Skin epidermis (tissue), 12 donors: Measurements from ENCODE around the gene LCN9.

ENCODE experiments used
- H3K27ac ChIP-seq, 21 experiments: fragments of 200-600 bp; sonication (generic) in 11 of 21; one replicate each; pipeline ENCODE4 v1.5.0; 2020; ENCODE audit warnings: mild to moderate bottlenecking in 3 of 21, inconsistent platforms in 2 of 21, moderate library complexity in 2 of 21
- H3K4me3 ChIP-seq, 7 experiments: fragments of 200-600 bp; sonication (generic) in 2 of 7; one replicate each; pipeline ENCODE4 v1.5.0; 2020; ENCODE audit warnings: inconsistent platforms in 2 of 7, mild to moderate bottlenecking in 2 of 7, moderate library complexity in 1 of 7

LCN9 gene

DNA sequence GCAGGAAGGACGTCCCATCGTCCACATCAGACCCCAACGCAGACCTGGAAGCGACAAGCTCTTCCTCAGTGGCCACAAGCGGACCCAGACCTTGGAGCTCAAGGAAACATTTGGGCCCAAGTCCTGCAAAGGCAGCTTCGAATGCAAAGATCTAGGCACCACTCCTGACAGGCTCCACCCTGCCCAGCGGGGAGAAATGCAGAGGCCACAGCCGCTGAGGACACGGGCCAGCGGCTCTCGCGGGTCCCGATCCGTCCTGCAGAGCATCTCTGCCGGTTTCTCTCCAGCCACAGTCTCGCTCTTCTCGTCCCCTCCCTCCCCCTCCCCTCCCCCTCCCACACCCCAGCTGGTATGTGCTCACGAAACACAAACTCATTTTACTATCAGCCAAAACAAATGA lies 31.3 kb downstream of the LCN9 start:
- Histone ChIP-seq H3K27ac (no peak overlapping the region), H3K4me3 (no peak overlapping the region)

- no peak overlapping the region for H3K27ac ChIP-seq
- no peak overlapping the region for H3K4me3 ChIP-seq
Observed at GRCh38 chr9:135695036-135695435, 31.9 kb downstream of the LCN9 start.

- H3K27ac ChIP-seq: no peak overlapping the region
- no peak overlapping the region for H3K4me3 ChIP-seq
Observed at GRCh38 chr9:135695642-135696041, 32.5 kb downstream of the LCN9 start.

- Histone ChIP-seq H3K27ac (no peak overlapping the region), H3K4me3 (no peak overlapping the region)
Observed at GRCh38 chr9:135696446-135696845, 33.3 kb downstream of the LCN9 start.

DNA sequence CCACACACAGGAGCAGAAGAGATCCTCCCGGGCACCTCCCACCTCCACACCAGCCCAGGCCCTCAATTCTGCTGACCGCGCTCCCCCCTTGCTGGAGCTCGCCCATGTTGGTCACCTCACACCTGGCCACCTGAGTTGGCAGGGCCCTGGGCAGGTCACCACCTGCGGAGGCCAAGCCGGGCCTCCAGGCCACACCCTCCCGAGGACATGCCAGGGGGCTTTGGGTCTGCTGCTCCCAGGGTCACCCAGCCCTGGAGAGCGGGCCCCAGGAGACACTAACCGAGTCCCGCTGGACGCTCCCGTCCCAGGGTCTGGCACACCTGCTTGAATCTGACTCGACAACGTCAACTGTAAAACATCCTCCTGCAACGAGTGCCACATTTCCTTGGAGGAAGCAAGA lies 34.1 kb downstream of the LCN9 start:
- no peak overlapping the region for H3K27ac ChIP-seq
- no peak overlapping the region for H3K4me3 ChIP-seq

DNA sequence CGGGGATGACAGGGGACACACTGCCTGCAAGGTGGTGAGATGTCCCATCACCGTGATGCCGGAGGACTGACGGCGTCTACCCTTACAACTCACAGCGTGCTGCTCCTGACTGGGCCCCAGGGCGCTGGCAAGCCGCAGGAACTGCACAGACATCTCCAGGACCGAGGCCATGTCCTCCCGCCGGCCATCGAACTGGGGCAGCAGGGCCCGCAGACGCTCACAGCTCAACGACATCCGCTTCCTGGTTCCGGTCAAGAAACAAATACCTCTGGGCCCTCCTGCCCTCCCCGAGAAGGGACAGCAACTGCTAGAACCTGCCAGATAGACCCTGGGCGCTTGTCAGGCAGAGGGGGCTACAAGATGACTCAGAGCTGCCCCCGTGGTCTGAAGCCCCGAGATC lies 35.1 kb downstream of the LCN9 start:
- Histone ChIP-seq H3K27ac (no peak overlapping the region), H3K4me3 (no peak overlapping the region)

GRCh38 chr9:135698767-135699166 lies 35.7 kb downstream of the LCN9 start:
- Histone ChIP-seq H3K27ac (no peak overlapping the region), H3K4me3 (no peak overlapping the region)

DNA sequence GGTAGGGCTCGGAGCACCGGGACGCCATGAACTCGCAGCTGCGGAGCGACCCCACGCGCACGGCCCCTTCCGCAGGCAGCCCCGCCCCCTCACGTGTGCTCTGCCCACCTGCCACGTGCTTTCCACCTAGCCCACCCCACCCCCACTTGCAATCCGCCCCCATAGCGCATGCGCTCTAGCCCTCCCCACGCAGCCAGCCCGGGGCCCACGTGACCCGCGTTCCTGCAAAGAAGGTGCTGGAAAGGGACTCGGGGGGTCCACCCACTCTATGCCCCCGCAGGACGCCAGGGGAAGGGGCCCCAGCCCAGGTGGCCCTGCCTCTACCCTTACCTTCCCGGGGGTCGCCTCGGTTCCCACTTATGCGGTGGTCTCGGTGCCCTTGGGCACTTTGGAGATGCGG lies 36.3 kb downstream of the LCN9 start, which contains the start of gene SOHLH1:
TSS of gene SOHLH1 (minus strand) at position 42 of the 400 bp plus-strand sequence. CDS start at position 28, 14 bp downstream.
- no peak within 1 kb of the TSS for H3K27ac ChIP-seq
- no peak within 1 kb of the TSS for H3K4me3 ChIP-seq

DNA sequence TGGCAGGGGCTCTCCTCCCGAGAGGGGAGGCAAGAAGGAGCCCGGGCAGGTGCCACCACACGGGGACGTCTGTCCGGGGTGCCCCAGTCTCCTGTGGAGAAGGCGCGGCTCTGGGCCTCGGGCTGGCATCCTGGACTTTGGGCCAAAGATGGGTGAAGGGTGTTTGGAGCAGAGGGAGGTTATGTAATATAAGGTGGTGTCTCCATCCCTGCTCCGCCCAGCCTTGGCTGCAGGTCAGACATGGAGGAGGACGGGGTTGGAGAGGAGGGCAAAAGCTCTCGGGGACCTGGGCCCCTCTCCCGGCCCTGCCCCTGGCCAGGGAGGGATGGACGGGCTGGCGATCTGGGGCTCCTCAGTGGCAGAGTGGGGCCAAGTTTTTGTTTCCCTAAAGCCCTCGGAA lies 37.4 kb downstream of the LCN9 start:
- no peak overlapping the region for H3K27ac ChIP-seq
- no peak overlapping the region for H3K4me3 ChIP-seq

GRCh38 chr9:135701067-135701958 lies 38.2 kb downstream of the LCN9 start:
- no peak overlapping the region for H3K4me3 ChIP-seq
- no peak overlapping the region for H3K27ac ChIP-seq

DNA sequence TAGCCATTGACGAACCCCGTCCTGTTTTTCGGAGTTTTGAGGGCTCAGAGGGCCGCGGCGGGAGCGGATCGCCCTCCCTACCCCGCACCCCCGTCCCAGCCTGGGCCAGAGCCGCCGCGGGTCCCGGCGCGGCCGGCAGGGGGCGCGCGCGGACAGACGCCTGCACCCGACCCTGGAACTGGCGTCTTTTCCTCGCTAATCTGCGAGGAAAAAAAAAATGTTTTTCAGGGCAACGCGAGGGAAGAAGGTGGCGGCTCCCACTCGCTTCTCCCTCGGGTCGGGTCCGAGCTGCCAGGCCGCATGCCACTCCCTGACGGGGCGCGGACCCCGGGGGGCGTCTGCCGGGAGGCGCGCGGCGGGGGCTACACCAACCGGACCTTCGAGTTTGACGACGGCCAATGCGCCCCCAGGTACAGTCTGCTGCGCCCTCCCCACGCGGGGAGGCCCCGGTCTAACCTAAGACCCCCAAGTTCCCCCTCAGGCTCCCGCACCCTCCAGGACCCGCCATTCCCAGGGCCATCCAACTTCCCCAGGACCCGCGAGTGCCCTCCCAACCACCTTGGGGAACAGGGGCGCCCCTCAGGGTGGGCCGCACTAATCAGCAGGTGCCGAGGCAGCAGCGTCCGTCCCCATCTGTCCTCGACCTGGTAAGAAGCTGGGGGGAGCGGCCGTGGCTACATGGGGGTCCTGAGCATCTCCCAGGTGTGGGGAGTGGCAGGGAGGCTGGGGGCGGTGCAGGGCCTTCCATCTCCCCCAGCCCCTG lies 39.0 kb downstream of the LCN9 start, which contains the start of gene KCNT1:
TSS of gene KCNT1 (plus strand) at position 227 of the 763 bp plus-strand sequence. CDS start at position 301, 74 bp downstream.
- Histone ChIP-seq H3K27ac (no peak within 1 kb of the TSS), H3K4me3 (no peak within 1 kb of the TSS)

DNA sequence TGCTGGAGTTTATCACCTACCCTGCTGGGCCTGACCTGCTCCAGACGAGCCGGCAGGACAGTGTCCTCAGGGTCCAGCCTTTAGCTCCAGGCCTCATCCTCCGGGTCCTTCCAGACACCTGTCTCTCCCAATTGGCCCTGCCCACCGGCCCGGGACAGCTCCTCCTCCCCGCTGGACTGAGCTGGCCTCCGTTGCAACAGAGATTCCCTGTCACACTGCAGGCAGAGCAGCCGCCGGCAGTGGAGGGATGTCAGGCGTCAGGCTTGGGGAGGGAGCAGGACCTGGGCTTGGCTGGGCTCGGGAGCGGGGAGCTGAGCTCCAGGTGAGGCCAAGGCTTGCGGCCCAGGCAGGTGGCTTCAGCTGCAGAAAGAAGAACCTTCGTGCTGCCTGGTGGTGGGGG lies 40.6 kb downstream of the LCN9 start:
- H3K4me3 ChIP-seq: no peak overlapping the region
- H3K27ac ChIP-seq: no peak overlapping the region

GRCh38 chr9:135704483-135704882 lies 41.4 kb downstream of the LCN9 start:
- no peak overlapping the region for H3K27ac ChIP-seq

DNA sequence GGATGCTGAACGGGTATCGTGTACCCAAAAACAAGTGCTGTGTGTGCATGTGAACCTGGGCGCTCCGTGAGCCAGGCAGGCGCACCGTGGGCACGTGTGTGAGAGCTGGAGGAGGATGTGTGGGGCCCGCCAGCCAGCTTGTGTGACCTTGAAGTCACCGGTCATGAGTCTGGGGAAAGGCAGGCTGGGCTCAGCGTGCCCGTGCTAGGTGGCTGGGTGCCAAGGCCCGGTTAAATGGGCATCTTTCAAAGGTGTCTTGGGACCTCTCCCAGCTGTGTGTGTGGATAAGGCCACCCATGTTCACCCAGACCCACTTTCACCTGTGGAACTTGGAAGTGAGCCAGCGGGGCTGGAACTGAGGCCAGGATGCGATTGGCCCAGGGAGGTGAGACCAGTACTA lies 42.3 kb downstream of the LCN9 start:
- no peak overlapping the region for H3K27ac ChIP-seq
- H3K4me3 ChIP-seq: no peak overlapping the region

More at GRCh38 chr9:135704483-135704882, 41.4 kb downstream of the LCN9 start:
- H3K4me3 ChIP-seq: no peak overlapping the region

- Histone ChIP-seq H3K27ac (no peak overlapping the region), H3K4me3 (no peak overlapping the region)
Observed at GRCh38 chr9:135706288-135706687, 43.2 kb downstream of the LCN9 start.

DNA sequence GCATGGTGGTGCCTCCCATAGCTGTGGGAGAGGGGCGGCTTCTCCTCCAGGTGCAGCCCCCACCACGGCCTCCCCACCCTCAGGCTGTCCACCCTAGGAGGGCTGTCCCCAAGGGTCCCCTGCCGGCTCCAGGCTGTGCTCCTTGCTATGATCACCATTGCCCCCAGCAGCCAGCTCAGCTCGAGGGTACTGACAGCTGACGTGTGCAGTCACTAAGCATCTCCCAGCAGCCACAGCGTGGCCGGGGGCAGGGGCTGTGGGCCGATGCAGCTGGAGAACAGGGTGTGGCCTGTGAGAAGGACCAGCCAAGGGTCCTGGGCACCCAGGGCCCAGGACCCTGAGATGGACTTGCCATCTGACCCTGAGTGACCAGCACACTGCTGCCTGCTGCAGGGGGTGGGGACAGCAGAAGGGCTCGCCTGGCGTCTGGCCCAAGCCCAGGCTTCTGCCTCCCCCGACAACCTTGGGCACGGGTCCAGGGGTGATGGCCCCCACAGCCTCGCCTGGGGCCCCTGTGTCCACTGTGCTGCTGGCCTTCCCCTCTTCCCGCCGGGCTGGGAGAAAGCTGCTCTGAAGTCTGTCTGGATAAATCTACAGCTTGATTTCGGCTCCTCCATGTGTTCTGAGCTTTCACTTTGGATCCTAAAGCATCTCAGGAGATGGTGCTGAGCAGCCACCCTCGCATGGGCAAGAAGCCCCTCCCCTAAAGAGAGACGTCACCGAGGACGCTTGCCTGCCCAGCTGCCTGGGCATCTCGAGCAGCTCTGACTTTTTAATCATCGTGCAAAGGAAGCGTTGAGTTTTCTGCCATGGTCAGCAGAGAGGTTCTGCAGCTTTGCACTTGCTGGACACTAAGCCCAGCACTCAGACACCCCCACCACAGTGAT lies 44.4 kb downstream of the LCN9 start:
- H3K27ac ChIP-seq: no peak overlapping the region
- H3K4me3 ChIP-seq: no peak overlapping the region

- Histone ChIP-seq H3K4me3 (no peak overlapping the region), H3K27ac (no peak overlapping the region)
Observed at GRCh38 chr9:135708164-135708563, 45.1 kb downstream of the LCN9 start.

- Histone ChIP-seq H3K4me3 (no peak overlapping the region), H3K27ac (no peak overlapping the region)
Observed at GRCh38 chr9:135711391-135711790, 48.3 kb downstream of the LCN9 start.

DNA sequence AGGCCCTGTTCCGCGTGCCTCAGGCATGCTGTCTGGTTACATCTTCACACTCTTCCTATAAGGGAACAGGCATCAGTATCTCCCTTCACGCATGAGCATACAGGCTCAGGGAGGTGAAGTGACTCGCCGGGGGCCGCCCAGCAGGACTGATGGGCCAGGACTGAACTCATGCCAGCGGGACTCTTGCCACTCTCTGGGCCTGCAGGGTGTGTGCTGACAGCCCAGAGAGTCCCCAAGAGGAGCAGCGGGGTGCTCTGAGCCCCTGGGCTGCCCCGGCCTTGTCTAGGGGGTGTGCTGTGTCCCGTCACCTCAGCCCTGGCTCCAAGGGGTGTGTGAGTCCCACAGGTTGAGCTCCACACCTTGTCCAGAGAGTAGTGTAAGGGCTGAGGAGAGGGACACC lies 48.8 kb downstream of the LCN9 start:
- H3K4me3 ChIP-seq: no peak overlapping the region
- no peak overlapping the region for H3K27ac ChIP-seq
